Panc1 (cell line): ENCODE data around the gene PPT2. TPM values are rescaled to one million over a fixed set of nuclear protein-coding genes. Genes with fewer than 3 reads are reported as not detected.
A peak's percentile ranks its signal among the peaks of the same experiment; 100 is the strongest.

Source experiments
- ATAC-seq: fragments of 200-7000 bp; cut with Tn5 transposase; 2 replicates; pipeline ENCODE4 v1.9.1; 2020; ENCODE audit warnings: mild to moderate bottlenecking, moderate library complexity
- BruUV-seq: library from RNA; stranded (reverse); fragments of 400-500 nt; replicated peaks from 2 replicates; lab custom pipeline; 2021; lab: Mats Ljungman, UMichigan
- CTCF ChIA-PET: fragments of 300-600 bp; sonication (Branson Sonifier 250); formaldehyde crosslinking; loops from one replicate; lab custom pipeline; 2022; ENCODE audit warnings: antibody characterized with exemption; lab: Charles Lee
- POLR2A ChIA-PET: fragments of 300-600 bp; sonication (Branson Sonifier 250); formaldehyde crosslinking; loops from one replicate; lab custom pipeline; 2022; ENCODE audit warnings: antibody characterized with exemption; lab: Charles Lee
- DNase-seq: peaks from one replicate; pipeline ENCODE4 v3.0.0-alpha.2; 2010; ENCODE audit warnings: low read depth, low spot score
- H3K27ac ChIP-seq: 2 replicates; pipeline ENCODE4 v1.5.1; 2011; ENCODE audit warnings: mild to moderate bottlenecking, low read length, inconsistent platforms
- H3K27me3 ChIP-seq: fragments of 200-500 bp; sonication (Bioruptor generic); 2 replicates; pipeline ENCODE4 v1.6.0; 2014; ENCODE audit warnings: low read length, inconsistent platforms; ENCODE audit not compliant: control insufficient read depth, insufficient read depth
- H3K36me3 ChIP-seq: fragments of 200-500 bp; sonication (Bioruptor generic); 2 replicates; pipeline ENCODE4 v1.5.1; 2014; ENCODE audit warnings: inconsistent platforms, mild to moderate bottlenecking, low read length, moderate library complexity; ENCODE audit not compliant: control insufficient read depth, insufficient read depth
- H3K4me1 ChIP-seq: 2 replicates; pipeline ENCODE4 v1.5.1; 2011; ENCODE audit warnings: inconsistent platforms, mild to moderate bottlenecking, low read length, moderate library complexity; ENCODE audit not compliant: control insufficient read depth, insufficient read depth
- H3K4me3 ChIP-seq, 2 experiments: 2 replicates each; pipeline ENCODE4 v1.5.1; 2011 to 2012; ENCODE audit warnings: low read depth in 2 of 2, low read length in 2 of 2, mild to moderate bottlenecking in 2 of 2, inconsistent platforms in 1 of 2, moderate library complexity in 1 of 2
- H3K9me3 ChIP-seq: fragments of 200-500 bp; sonication (Bioruptor generic); 2 replicates; pipeline ENCODE4 v1.5.1; 2014; ENCODE audit warnings: low read depth, mild to moderate bottlenecking, inconsistent platforms, low read length, moderate library complexity; ENCODE audit not compliant: control insufficient read depth, insufficient read depth
- CTCF ChIP-seq: fragments of 450-650 bp; IDR thresholded peaks from 2 replicates; pipeline ENCODE4 v1.5.1; 2017; ENCODE audit warnings: mild to moderate bottlenecking
- POLR2AphosphoS5 ChIP-seq: IDR thresholded peaks from 2 replicates; pipeline ENCODE4 v1.6.1; 2012; ENCODE audit warnings: mild to moderate bottlenecking, low read depth, low read length, moderate library complexity
- REST ChIP-seq, 2 experiments: IDR thresholded peaks; 2 replicates each; pipeline ENCODE4 v1.6.1; 2011 to 2012; ENCODE audit warnings: low read depth in 2 of 2, control low read depth in 1 of 2, low read length in 1 of 2, mild to moderate bottlenecking in 1 of 2, moderate library complexity in 1 of 2; ENCODE audit not compliant: insufficient read depth in 1 of 2
- SIN3A ChIP-seq: IDR thresholded peaks from 2 replicates; pipeline ENCODE4 v1.6.1; 2012; ENCODE audit warnings: low read depth, mild to moderate bottlenecking, low read length, moderate library complexity, borderline replicate concordance; ENCODE audit not compliant: insufficient read depth
- TCF7L2 ChIP-seq: IDR thresholded peaks from 2 replicates; pipeline ENCODE4 v1.6.1; 2011; ENCODE audit warnings: mild to moderate bottlenecking, low read depth, low read length, inconsistent platforms
- in situ Hi-C: cut with HindIII; loops from 2 replicates; pipeline ENCODE4 v1.10.0; 2016; ENCODE audit warnings: low sequenced_read_pairs, low pct_unique_long_range_greater_than_20kb
- intact Hi-C: fragments of 100-400 bp; cut with micrococcal nuclease; formaldehyde crosslinking; loops from one replicate; pipeline ENCODE4 v1.10.0; 2022; ENCODE audit not compliant: unreplicated experiment
- total RNA-seq: library from RNA; stranded (reverse); gene quantifications from one replicate; pipeline ENCODE4 v1.2.1, GENCODE V29; 2021; ENCODE audit not compliant: unreplicated experiment

PPT2 gene
- total RNA-seq, 1 experiment from 2014 or later, result 20.1 TPM

DNA sequence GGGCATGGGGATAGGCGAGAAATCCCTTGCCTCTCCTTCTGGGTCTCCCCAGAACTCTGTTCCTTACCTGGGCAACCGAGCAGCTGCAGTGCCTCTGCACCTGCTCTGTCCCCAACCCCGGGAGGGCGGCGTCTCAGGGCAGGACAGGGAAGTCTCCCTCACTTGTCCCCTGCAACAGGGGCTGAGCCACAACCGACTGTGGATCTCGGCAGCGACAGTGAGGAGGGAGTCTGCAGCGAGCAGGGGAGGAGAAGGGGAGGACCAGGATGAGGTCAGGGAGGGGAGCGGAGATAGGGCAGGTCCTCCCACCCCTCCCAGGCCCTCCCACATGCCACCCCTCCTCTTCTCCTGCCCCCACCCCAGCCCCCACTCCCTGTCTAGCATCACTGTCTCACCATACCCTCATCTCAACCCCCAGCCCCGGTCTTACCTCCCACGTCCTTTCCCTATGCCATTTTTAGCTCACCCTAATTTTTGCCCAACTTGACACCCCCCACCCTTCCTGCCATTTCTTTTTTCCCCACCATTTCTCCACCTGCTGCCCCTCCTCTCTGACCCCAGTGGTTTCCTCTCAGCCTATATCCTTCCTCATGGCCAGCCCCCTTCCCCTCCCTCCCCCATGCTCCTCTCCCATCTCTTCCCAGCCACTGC is 44.7 kb upstream of the PPT2 start, which contains the start of gene TNXB:
Gene TNXB (minus strand): TSS at position 225 of the 651 bp plus-strand sequence. CDS start 11,140 bp downstream, outside the sequence.
- BruUV-seq, result no TSS peak
- ChIA-PET CTCF (interaction anchor here (0.6 kb wide), 1 partner anchor 1006 kb away, joined by 4 read pairs; no protein-coding TSS in a partner anchor), POLR2A (no interaction called here)
- no peak within 1 kb of the TSS for H3K4me3 ChIP-seq
- no peaks in the 10 kb centered on the region for H3K9me3 ChIP-seq
- no peak within 1 kb of the TSS for H3K27ac ChIP-seq
- H3K36me3 ChIP-seq, result no peaks in the 10 kb centered on the region
- peaks cover 4% of the 10 kb centered on the region; the same call in 1 of the 2 replicates for H3K4me1 ChIP-seq
- intact Hi-C loops (no loop called here), in situ Hi-C loops (no loop called here)
- no peak for TF ChIP-seq TCF7L2
- TF ChIP-seq CTCF, result no peak
- no peak for TF ChIP-seq SIN3A
- TF ChIP-seq REST (IDR thresholded peaks at IDR 0.05; ENCODE audit: insufficient read depth in 1 of 2, low read depth in 2 of 2, low read length in 1 of 2), result no peak
- TF ChIP-seq POLR2AphosphoS5, result no peak
- ATAC-seq (peak; percentile 28; the same call in 1 of the 2 replicates), DNase-seq (no peak)
- H3K27me3 ChIP-seq, result peaks cover 6% of the 10 kb centered on the region; the same call in 1 of the 2 replicates

GRCh38 chr6:32109765-32110160 is 44.2 kb upstream of the PPT2 start:
- ChIA-PET POLR2A (no interaction called here), CTCF (no interaction called here)
- no peak for DNase-seq
- Histone ChIP-seq H3K4me3 (no peak overlapping the region), H3K9me3 (no peaks in the 10 kb centered on the region), H3K27me3 (peaks cover 6% of the 10 kb centered on the region; the same call in 1 of the 2 replicates), H3K4me1 (peaks cover 4% of the 10 kb centered on the region; the same call in 1 of the 2 replicates), H3K36me3 (no peaks in the 10 kb centered on the region), H3K27ac (no peak overlapping the region)
- no peak for TF ChIP-seq REST (IDR thresholded peaks at IDR 0.05; ENCODE audit: insufficient read depth in 1 of 2, low read depth in 2 of 2, low read length in 1 of 2)
- TF ChIP-seq POLR2AphosphoS5, result no peak
- TF ChIP-seq TCF7L2, result no peak
- no peak for TF ChIP-seq SIN3A
- TF ChIP-seq CTCF, result no peak
- in situ Hi-C loops (no loop called here), intact Hi-C loops (loop anchor here (10.0 kb wide), 1 partner anchor 85 kb away; the partner anchor contains the start of genes GPSM3 and PBX2)
- no peak; the same call in 1 of the 2 replicates for ATAC-seq
- no TSS peak for BruUV-seq
